Right ventricle myocardium superior (tissue), 1 donor: ENCODE data around the gene LFNG. TPM values are rescaled to one million over a fixed set of nuclear protein-coding genes. Genes with fewer than 3 reads are reported as not detected.

Experiments
- ATAC-seq: fragments of 200-7000 bp; cut with Tn5 transposase; one replicate; pipeline ENCODE4 v1.9.1; 2020; ENCODE audit warnings: mild to moderate bottlenecking; ENCODE audit not compliant: poor library complexity
- DNase-seq: peaks from one replicate; pipeline ENCODE4 v3.0.0-alpha.2; 2020
- intact Hi-C: fragments of 100-400 bp; cut with DNase I; formaldehyde crosslinking; loops from one replicate; pipeline ENCODE4 v1.11.2; 2022
- long read RNA-seq: library from polyadenylated mRNA; unstranded; transcript quantifications from one replicate; pipeline ENCODE4 v2.0.0, GENCODE V29; 2021
- total RNA-seq: library from RNA; stranded (reverse); fragmentation: NEBNext Ultra II Directional; extraction: Animal tissue kit (Norgen Biotek cat#: 25700); gene quantifications from one replicate; pipeline ENCODE4 v1.2.1, GENCODE V29; 2021
- donor health status: DM: no; HTN: yes; CAD: no; lungs with severe emphysema.

Gene LFNG, protein sequence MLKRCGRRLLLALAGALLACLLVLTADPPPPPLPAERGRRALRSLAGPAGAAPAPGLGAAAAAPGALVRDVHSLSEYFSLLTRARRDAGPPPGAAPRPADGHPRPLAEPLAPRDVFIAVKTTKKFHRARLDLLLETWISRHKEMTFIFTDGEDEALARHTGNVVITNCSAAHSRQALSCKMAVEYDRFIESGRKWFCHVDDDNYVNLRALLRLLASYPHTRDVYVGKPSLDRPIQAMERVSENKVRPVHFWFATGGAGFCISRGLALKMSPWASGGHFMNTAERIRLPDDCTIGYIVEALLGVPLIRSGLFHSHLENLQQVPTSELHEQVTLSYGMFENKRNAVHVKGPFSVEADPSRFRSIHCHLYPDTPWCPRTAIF
- 4.6 TPM for total RNA-seq
- long read RNA-seq, partial matches to known transcripts: 2 of 6 reads
- long read RNA-seq, other reads (novel, unspliced or antisense): 1 of 6 reads

GRCh38 chr7:2519119-2519930 lies at the start of gene LFNG:
LFNG (plus strand) TSS chr7:2519774; CDS start chr7:2519862, 88 bp downstream.
- peak; percentile 93 for DNase-seq
- peak; percentile 91 for ATAC-seq
- intact Hi-C loops: no loop called here

DNA sequence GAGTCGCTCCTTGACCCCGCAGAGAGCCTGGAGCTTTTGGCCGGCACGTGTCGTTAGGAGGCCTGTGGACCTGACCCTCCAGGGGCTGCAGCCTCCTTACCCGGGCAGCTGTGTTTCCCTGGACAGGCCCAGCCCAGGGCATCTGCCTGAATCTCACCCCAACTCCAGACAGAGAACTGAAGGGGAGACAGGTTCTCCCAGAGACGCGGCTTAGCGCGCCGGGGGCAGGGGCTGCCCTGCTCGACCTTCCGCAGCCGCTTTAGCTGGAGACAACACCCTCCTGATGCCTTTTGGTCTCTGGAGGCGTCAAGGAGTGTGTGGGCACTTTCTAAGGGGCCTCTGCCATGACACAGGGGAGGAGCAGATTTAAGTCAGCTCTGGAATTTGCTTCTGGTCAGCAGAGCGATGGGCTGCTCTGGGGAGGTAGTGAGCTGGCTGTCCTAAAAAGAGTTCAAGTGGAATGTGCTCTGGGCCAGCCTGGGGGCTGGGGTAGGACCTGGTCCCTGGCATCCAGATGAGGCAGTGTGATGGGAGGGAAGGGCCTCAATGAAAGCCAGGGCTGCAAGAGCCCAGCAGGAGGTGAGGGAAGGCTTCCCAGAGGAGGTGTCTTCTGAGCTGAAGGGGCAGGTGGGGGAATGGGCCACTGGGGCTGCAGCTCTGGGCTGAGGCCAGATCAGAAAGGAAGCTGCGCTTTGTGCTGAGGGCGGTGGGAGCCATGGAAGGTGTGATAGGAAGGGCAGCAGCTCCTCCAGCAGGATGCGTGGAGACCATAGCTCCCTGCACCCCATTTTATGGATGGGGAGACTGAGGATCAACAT lies 49.2 kb upstream of the LFNG start:
- DNase-seq (no peak), ATAC-seq (no peak)
- intact Hi-C loops: no loop called here

GRCh38 chr7:2471022-2471329 lies 48.6 kb upstream of the LFNG start:
- intact Hi-C loops: no loop called here
- ATAC-seq: peak; percentile 26
- no peak for DNase-seq

GRCh38 chr7:2471396-2471795 lies 48.2 kb upstream of the LFNG start:
- ATAC-seq (peak; percentile 53), DNase-seq (peak; percentile 72)
- intact Hi-C loops: no loop called here

GRCh38 chr7:2472739-2473138 lies 46.8 kb upstream of the LFNG start:
- ATAC-seq: no peak
- intact Hi-C loops: no loop called here
- DNase-seq: no peak

GRCh38 chr7:2473496-2474180 lies 45.9 kb upstream of the LFNG start:
- ATAC-seq: no peak
- no peak for DNase-seq
- intact Hi-C loops: no loop called here

DNA sequence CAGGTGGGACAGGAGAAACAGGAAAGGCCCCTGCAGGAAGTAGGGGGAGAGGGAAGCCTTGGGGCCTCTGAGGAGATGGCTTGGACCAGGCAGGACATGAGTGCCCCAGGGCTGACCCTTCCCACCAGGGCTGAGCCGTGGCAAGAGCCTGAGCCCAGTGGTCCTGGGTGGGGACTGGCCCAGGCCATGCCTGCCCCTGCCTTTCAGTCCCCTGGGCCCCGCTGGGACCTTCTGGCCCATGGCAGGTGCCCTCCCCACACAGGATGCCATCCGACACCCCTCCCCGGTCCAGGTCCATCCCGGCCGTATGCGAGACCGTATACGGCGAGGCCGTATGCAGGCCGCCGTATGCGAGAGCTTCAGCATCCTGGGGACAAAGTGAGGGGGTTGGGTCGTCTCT lies 45.4 kb upstream of the LFNG start:
- intact Hi-C loops: no loop called here
- no peak for ATAC-seq
- DNase-seq: no peak

- DNase-seq (no peak), ATAC-seq (no peak)
- intact Hi-C loops: no loop called here
Observed at GRCh38 chr7:2474813-2475677, 44.5 kb upstream of the LFNG start.

DNA sequence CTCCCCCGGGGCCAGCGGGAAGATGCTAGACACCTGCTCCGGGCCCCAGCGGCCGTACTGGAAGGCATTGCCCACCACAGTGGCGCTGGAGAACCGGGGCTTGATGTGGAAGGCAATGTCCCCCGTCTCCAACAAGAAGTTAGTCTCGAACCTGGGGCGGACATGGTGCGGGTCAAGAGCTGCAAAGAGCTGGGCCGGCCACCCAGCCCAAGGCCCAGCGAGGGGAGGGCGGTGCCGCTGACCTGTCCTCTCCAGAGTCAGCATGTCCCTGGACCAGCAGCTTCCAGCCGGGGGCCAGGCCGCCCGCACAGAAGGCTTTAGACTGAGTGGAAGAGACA lies 43.9 kb upstream of the LFNG start:
- ATAC-seq (no peak), DNase-seq (no peak)
- intact Hi-C loops: no loop called here

GRCh38 chr7:2476298-2476697 lies 43.3 kb upstream of the LFNG start, which contains the start of gene GRIFIN:
GRIFIN (minus strand) TSS chr7:2476398; CDS start chr7:2476383, 15 bp downstream.
- ATAC-seq (no peak), DNase-seq (no peak)
- intact Hi-C loops: no loop called here

DNA sequence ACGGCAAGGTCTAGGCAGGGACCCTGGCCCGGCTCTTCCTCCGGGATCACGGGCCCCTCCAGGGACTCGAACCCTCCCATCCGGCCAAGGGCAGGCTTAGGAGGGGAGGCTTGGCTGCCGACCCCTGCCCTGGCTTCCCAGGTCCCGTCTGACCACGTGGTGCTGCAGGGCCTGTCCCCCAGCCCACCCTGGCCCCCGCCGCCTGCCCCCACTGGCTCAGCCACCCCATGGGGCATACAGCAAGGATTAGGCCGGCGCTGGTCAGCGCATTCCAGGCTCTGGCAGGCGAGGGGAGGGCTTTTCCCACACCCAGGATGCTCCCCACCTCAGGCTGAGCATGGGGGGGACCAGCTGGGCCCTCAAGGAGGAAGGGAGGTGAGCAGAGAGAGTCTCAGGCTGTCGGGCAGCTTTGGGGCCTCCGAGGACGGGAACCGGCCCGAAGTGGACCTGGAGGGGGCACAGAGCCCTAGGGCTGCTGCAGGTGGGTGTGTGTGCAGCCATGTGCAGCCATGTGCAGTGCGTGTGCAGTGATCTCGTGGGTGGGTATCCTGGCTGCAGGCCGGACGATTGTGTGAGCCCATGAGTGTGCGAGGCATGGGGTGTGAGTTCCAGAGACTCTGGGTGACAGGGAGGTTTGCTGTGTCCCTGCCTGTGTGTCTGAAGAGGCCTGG lies 42.7 kb upstream of the LFNG start:
- ATAC-seq (no peak), DNase-seq (no peak)
- intact Hi-C loops: no loop called here

DNA sequence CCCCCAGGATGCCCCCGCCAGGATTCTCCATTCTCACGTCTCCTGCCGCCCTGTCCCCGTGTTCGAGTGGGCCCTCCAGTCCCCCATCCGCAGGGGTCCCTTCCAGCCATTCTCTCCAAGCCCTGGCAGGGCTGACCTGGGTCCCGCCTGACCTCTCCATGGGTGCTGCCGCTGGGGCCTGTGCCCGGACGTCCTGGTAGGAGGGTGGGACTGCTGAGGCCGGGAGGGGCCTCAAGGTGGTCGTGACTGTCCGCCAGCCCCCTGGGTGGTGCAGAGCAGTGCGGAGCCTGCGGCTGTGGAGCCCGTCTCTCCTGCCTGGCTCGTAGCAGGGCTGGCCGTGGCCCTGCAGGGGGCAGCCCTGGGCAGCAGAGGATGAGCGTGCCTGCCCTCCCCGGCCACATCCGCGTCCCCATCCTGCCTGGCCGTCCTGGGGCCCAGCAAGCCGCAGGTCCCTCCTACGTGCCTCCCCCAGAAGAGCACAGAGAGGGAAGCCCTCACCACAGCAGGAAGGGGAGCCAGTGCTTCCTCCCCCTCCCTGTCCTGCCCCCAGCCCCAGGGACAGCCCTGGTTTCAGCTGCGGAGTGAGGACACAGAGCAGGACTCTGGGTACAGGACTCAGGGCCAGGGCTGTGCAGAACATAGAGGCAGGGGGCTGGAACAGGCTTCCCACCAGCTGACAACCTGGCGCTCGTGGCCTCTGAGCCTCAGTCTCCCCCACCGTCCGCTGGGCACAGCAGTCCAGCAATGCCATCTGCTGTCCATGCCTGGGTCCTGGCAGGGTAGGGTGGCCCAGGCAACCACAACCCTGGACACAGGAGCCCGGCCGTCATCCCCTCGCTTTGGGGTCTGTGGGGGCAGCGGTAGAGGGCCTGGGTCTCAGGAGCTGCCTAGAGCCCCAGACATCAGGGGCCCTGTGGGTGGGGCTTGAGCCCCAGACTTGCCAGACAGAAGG lies 41.9 kb upstream of the LFNG start:
- intact Hi-C loops: no loop called here
- ATAC-seq: peak; percentile 88
- DNase-seq: peak; percentile 81

GRCh38 chr7:2478399-2478785 lies 41.2 kb upstream of the LFNG start:
- peak; percentile 83 for ATAC-seq
- DNase-seq: peak; percentile 84
- intact Hi-C loops: no loop called here

DNA sequence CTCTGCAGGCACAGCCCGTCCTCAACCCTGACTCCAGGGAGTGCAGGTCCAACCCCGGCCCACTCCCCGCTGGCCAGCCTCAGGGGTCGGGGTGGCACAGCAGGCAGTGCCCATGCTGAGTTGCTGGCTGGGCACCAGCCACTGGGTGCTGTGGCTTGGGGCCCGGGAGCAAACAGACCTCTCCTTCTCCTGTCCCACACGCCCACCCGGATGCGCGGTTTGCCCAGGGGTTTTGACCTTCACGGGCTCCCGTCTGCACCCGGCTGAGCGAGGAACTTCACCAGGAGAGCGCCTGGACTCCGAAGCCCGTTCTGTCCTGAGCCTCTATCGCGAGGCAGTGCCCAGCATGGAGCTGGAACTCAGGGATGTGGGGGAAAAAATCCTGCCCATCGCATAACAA lies 40.8 kb upstream of the LFNG start:
- intact Hi-C loops: no loop called here
- DNase-seq (no peak), ATAC-seq (peak; percentile 7)

DNA sequence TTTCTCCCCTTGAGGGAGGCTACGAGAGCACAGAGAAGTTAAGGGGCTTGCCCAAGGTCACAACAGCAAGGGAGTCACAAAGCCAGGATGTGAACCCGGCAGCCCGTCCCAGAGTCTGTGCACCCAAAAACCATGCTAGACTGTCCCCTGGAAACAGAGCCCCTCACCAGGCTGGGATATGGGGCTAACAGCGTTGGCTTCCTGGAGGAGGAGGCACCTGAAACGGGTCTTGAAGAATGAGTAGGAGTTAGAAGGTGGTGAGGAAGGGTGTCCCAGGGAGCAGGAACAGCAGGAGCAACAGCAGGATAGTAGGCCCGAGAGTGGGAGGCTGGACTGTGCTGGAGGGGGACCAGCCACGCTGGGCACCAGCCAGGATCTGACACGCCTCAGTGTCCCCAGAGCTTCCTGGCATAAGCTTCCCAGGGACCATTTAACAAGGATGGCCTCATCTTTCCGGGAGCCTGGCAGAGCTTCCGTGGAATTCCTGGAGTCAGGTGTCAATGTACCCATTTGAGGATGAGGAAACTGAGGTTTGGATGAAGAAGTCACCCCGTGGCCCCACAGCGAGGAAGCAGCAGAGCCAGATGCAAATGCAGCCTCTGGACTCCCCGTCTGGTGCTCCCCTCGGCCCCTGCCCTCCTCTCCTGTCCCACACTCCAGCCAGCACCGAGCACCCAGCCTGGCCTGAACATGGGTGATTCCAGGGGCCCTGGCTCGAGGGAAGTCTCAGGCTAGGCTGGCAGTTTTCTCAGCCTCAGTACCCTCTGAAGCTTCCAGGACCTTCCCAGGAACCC lies 40.1 kb upstream of the LFNG start:
- DNase-seq (no peak), ATAC-seq (no peak)
- intact Hi-C loops: loop anchor here (5.0 kb wide), 1 partner anchor 48 kb away; no protein-coding TSS in a partner anchor

- intact Hi-C loops: loop anchor here (5.0 kb wide), 1 partner anchor 47 kb away; no protein-coding TSS in a partner anchor
- DNase-seq (no peak), ATAC-seq (no peak)
Observed at GRCh38 chr7:2480070-2480408, 39.5 kb upstream of the LFNG start.
